ENCODE data around the gene SLC49A3.
"Not testable (repeated sequence)": the region's sequence is repeated elsewhere in the genome, so short reads cannot be mapped to it uniquely, and the experiment has no call there.

SLC49A3 gene

DNA sequence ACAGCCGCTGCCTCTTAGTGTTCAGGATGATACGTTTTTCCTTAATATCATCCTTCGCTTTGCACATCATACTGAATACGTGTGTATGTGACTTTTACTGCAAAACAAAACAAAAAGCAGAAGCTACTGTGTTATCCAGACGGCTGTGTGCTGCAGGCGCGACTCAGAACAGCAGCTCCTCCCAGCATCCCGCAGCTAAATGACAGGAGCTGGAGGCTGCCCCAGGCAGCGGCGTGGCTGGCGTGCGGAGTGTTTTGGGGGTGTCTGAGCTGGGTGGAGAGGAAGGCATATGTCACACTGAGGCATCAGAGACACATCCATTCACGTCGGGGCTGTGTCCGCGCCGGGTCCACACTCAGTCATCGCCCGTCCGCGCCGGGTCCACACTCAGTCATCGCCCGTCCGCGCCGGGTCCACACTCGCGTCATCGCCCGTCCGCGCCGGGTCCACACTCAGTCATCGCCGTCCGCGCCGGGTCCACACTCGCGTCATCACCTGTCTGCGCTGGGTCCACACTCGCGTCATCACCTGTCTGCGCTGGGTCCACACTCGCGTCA is 33.3 kb upstream of the SLC49A3 start:
- no peak for DNase-seq (ENCODE audit: low spot score)

DNA sequence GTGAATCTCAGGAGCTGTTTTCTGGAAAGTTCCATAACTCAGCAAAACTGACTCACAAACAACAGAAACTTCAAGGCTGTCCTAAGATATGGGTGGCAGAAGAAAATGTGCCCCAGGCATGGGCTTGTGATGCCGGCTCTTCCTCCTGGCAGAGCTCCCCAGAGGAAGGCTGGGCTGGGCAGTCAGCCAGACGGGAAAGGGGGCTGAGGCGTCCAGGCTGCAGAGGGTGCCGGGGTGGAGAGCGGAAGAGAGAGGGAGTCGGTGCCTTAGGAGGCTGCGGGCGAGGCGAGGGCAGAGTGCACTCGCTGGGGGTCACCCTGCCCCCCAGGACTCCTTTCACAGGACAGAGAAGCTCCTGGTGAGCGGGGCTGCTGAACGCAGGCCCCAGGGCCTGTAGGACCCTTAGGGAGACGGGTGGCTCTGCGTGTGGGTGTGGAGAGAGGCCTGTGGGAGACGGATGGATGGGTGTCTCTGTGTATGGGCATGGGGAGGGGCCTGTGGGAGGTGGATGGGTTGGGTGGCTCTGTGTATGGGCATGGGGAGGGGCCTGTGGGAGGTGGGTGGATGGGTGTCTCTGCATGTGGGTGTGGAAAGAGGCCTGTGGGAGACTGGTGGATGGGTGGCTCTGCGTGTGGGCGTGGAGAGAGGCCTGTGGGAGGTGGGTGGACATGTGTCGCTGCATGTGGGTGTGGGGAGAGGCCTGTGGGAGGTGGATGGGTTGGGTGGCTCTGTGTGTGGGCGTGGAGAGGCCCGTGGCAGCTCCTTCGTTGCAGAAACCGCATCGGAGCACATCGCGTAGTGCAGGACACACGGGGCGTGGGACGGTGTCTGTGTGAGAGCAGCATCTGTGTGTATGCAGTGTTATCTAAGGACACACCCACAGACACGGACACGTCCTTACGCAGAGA is 32.6 kb upstream of the SLC49A3 start:
- DNase-seq (ENCODE audit: low spot score) = no peak

DNA sequence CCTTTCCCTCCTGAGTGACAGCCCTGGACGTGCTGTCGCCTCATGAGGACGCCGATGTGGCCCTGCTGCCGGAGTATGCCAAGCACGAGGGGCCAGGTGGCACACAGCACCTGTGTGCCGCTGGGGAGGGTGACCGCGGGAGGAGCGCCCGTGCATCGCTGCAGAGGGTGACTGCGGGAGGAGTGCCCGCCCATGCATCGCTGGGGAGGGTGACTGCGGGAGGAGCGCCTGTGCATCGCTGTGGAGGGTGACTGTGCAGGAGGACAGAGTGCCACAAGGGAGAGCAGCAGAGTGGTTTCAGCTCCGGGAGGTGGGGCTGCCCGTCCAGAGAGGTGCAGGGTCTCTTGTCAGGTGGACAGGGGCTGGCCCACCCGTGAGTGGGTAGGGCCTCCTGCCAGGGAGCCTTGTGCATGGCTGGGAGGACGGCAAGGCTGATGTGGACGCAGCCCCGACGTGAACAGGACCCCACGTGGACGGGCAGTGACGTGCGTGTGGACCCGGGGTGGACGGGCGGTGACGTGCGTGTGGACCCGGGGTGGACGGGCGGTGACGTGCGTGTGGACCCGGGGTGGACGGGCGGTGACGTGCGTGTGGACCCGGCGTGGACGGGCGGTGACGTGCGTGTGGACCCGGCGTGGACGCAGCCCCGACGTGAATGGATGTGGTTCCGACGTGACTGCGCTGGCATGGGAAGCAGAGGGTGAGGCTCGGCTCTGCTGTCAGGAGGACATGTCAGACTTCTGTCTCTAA is 31.3 kb upstream of the SLC49A3 start:
- DNase-seq (ENCODE audit: low spot score) = no peak

DNA sequence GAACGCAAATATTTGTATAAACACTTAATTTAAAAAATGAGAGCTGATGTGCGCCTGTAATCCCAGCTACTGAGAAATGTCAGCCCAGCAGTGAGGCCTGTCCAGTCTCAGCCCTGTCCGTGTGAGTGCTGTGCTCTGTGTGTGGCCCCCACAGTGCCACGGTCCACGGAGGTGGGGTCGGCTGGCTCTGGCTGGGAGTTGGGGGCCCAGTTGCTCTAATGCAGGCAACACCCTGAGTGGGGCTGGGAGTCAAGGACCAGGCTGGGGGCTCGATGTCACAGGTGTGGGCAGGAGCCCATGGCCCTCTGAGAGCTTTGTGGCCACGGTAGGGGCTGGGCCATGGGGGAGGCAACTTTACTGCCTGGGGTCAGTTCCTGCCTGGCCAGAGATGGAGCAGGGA is 29.5 kb upstream of the SLC49A3 start:
- no peak for DNase-seq (ENCODE audit: low spot score)

DNA sequence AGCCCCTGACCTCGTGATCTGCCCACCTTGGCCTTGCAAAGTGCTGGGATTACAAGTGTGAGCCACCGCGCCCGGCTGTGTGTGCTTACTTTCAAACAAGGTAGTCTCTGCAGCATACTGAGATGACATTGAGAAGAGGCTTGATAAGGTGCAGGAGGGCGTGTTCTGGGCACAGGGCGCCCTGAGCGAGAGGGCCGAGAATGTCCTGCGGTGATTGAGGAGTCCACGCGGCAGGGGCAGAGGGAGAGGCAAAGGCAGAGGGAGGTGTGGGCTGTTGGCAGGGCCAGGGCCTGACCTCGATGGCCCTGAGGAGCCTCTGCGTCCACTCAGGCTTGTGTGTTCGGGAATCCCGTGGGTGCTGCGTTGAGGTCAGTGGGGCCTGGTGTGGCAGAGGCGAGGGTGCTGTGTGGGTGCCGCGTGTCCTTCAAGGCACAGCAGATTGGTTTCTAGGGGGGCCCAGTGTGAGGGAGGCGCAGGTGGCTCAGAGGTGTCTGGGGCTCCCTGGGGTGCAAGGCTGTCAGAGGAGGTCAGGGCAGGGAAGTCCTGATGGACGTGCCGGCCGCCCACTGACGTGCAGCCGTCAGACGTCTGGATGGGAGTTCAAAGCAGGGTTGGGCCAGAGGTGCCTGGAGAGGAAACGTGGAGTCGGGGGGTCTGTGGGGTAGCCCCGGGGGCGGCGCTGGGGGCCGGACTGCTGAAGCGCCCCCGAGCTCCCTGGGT is 28.8 kb upstream of the SLC49A3 start:
- no peak for DNase-seq (ENCODE audit: low spot score)

DNA sequence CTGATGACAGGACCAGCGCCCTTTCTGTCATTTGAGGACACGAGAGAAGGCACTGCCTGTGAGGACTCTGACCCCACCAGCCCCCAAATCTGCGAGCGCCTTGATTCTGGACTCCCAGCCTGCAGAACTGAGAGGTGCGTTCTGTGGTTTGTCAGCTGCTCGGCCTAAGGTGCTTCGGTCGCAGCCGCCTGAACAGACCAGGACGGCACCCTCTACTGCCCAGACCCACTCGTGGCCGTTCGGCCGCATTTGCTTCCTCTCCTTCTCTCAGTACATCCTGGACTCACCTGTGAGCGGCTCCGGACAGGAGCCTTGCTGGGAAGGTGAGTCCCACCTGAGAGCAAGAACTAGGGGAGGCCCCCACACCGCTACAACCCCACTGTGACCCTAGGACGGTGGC is 25.1 kb upstream of the SLC49A3 start:
- no peak for DNase-seq (ENCODE audit: low spot score)

DNA sequence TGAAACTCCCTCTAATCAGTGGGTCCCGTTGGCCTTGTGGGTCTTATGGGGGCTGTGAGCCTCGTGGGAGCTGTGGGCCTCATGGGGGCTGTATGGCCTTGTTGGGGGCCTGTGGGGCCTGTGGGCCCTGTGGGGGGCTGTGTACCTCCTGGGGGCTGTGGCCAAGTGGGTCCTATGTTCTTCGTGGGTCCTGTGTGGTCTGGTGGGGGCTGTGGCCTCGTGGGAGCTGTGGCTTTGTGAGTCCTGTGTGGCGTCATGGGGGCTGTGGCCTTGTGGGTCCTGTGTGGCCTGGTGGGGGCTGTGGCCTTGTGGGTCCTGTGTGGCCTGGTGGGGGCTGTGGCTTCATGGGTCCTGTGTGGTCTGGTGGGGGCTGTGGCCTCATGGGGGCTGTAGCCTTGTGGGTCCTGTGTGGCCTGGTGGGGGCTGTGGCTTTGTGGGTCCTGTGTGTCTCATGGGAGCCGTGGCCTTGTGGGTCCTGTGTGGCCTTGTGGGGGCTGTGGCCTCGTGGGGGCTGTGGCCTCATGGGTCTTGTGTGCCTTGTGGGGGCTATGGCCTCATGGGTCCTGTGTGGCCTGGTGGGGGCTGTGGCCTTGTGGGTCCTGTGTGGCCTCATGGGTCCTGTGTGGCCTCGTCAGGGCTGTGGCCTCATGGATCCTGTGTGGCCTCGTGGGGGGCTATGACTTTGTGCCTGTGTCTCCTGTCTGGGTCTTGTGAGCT is 24.1 kb upstream of the SLC49A3 start:
- DNase-seq (ENCODE audit: low spot score) = no peak

DNA sequence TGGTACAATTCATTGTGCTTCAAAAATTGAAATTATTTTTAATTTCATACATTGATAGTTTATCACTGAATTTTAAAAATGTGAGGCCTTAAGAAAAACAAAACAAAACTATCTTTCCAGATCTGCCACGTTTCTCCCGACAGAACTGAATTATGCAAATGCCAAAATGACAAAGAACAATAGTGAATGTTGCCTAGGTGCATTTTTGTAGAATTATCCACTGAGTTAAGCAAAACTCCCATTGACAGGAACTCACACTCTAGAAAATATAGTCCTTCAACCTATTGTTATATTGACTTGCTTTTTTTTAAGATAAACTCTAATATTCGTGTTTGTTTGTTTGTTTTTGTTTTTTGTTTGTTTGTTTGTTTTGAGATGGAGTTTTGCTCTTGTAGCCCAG is 23.1 kb upstream of the SLC49A3 start:
- no peak for DNase-seq (ENCODE audit: low spot score)

DNA sequence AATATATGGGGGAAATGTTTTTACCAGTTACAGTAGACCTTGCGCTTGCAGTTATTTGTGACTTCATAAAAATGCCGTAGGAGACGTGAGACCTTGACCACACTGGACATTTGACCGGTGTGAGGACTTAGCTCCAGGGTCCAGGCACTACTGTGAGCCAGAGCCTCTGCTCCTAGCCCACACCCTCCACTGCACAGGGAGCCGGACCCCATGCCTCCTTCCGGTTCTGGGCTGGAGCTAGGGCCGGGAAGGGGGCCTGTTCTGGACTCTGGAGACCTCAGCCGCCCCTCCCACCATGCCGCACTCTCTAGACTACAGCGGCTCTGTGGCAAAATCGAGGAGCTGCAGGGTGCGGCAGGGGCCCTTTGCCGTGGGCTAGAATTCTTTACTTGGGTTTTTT is 22.0 kb upstream of the SLC49A3 start:
- no peak for DNase-seq (ENCODE audit: low spot score)

DNA sequence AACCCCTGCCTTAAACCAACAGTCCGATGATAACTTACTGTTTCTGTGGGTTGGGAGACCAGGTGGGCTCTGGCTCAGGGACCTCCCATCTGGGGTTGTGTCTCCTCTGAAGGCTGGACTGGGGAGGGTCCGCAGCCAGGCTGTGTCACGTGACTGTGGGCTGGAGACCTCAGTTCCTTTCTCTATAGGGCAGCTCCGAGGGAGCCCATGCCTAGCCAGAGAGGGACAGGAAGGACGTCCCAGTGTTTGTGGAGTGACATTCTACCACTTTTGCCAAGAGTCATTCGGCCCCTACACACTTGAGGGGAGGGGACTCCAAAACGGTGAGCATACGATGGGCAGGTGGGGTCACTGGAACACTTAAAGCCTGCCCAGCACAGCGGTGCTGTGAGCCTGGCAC is 21.2 kb upstream of the SLC49A3 start:
- DNase-seq (ENCODE audit: low spot score) = no peak

DNA sequence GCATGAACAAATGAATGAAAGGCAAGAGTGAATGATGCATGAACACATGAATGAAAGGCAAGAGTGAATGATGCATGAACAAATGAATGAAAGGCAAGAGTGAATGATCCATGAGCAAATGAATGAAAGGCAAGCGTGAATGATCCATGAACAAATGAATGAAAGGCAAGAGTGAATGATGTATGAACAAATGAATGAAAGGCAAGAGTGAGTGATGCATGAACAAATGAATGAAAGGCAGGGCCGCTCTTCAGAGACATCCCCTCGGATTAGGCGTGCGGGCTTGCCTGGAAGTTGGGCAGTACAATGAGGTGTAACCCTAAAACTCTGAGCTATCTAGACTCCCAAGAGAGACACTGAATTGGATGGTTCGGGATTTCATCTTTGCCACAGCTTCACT is 20.4 kb upstream of the SLC49A3 start:
- no peak for DNase-seq (ENCODE audit: low spot score)

DNA sequence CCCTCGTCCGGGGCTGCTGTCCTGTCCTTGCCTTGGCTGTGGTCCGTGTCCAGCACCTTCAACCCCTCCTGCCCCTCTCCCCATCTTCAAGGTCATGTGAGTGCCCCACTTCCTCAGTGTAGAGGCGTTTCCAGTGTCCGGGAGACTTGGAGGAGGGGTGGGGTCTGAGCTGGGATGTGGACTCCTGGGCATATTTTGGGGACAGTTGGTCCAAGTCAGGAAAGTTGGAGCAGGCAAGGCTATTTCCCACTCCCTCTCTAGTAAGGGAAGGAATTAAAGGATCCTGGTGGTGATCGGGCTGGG is 19.6 kb upstream of the SLC49A3 start:
- DNase-seq (ENCODE audit: low spot score) = no peak

DNA sequence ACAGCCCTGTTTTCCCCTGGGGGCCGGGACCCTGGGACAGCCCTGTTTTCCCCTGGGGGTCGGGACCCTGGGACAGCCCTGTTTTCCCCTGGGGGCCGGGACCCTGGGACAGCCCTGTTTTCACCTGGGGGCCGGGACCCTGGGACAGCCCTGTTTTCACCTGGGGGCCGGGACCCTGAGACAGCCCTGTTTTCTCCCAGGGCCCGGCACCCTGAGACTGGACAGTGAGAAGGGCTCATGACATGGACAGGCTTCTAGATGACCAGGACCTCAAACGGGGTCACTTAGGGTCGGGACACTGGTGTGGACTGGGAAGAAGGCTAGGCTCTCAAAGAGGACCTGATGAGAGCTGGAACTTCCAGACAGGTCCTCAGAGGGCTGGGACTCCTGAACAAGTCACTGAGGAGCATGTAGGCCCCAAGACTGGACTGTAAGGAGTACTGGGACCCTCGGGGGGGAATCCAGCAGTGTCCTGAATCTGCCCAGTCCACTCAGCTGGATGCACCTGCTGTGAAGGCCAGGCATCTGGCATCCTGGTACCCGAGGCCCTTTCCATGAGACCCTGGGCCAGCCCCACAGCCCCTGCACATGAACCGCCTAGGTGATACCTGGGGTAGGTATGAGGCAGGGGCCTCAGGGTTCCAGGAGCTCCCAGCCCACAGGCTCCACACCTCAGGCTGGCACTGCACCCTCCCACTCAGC is 19.1 kb upstream of the SLC49A3 start:
- no peak for DNase-seq (ENCODE audit: low spot score)

DNA sequence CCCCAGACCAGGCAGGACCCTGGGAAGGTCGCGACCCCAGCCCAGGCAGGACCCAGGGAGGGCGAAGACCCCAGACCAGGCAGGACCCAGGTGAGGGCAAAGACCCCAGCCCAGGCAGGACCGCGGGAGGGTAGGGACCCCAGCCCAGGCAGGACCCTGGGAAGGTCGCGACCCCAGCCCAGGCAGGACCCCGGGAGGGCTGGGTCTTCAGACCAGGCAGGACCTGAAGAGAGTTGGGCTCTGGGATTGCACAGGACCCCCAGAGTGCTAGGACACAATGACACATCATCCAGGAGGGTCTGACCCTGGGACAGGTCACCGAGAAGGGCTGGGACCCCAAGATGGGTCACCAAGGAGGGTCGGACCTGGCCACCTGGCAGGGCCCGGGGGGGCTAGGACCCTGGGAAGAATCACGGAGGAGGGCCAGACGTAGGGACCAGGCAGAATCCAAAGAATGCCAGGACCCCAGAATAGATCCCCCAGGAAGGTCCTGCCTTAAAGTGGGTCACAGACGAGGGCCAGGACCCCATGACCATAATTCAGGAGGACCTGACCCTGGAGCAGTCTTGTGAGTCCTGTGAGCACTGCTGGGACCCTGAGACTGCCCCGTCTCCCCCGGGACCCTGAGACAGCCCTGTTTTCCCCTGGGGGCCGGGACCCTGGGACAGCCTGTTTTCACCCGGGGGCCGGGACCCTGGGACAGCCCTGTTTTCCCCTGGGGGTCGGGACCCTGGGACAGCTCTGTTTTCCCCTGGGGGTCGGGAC is 18.1 kb upstream of the SLC49A3 start:
- DNase-seq (ENCODE audit: low spot score) = no peak

DNA sequence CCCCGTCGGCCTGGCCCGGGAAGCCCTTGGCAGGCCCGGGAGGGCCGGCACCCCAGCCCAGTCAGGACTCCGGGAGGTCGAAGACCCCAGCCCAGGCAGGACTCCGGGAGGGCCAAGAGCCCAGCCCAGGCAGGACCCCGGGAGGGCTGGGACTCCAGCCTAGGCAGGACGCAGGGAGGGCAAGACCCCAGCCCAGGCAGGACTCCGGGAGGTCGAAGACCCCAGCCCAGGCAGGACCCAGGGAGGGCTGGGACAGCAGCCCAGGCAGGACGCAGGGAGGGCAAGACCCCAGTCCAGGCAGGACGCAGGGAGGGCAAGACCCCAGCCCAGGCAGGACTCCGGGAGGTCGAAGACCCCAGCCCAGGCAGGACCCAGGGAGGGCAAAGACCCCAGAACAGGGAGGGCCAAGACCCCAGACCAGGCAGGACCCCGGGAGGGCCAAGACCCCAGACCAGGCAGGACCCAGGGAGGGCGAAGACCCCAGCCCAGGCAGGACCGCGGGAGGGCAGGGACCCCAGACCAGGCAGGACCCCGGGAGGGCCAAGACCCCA is 17.2 kb upstream of the SLC49A3 start:
- DNase-seq (ENCODE audit: low spot score) = not testable (repeated sequence)

DNA sequence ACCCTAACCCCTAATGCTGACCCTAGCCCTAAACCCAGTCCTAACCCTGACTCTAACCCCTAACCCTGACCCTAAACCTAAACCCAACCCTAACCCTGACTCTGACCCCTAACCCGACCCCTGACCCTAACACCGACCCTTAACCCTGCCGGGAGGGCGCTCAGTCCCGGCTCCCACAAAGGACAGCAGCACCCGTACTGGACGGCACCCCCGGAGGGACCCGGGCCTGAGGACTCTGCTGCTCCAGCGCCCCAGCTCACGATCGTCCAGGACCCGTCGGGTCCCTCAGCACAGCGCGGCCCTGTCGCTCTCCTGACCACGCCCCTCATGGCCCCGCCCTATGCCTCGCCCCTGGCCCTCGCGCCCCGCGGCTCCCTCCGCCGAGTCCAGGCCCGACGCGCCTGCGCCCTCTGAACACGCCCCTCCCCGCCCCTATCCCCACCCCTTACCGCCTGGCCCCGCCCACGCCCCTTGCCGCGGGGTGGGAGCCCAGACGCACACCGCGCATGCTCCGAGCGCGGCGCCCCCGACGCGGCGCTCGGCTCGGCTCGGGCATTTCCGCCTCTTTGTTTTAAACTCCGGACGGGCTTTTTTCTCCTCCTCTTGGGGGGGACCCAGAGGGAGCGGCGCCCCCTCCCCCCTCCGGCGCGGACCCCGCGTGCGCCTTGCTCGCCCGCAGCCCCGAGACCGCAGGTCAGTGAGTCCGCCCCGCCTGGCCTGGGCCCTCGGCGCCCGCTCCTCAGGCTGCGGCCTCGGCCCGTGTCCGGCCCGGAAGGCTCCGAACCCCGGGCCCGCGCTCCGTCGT is 16.5 kb upstream of the SLC49A3 start, which contains the start of gene PCGF3:
PCGF3 (plus strand) TSS at position 555 of the 805 bp plus-strand sequence. CDS start 27,849 bp downstream, outside the sequence.
- DNase-seq (ENCODE audit: low spot score) = peak; percentile 100

DNA sequence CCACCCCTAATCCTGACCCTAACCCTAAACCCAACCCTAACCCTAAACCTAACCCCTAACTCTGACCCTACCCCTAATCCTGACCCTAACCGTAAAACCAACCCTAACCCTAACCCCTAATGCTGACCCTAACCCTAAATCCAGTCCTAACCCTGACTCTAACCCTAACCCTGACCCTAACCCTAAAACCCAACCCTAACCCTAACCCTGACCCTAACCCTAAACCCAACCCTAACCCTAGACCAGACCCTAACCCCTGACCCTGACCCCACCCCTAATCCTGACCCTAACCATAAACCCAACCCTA is 16.0 kb upstream of the SLC49A3 start:
- no peak for DNase-seq (ENCODE audit: low spot score)

DNA sequence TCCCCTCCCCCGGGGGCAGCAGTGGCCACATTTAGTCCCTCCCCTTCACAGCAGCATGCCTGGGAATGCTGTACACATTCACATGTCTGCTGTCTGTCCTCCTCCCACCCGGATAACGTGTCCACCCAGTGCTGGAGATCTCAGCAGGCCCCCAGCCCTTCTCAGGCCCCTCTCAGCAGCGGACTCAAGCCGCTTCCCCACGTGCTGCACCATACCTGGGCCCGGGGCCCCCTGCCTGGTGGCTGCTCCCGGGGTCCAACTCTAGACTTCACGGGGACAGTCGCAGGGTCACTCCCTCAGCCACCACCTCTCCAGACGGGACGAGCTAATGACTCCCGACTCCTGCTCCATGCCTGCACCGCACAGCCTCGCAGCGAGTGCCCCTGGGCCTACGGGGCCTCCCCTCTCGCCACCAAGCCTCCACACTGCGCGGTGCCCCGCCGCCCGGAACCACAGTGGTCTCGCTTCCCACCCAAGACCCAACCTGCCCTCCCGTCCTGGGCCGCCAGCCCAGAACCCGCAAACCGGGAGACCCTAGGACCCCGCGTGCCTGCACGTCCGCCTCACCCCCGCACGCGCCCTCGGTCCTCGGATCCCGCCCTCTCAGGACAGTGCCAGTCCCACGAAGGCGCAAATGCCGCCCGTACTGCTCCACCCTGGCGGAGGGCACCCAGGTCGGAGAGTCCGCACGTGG is 15.4 kb upstream of the SLC49A3 start:
- no peak for DNase-seq (ENCODE audit: low spot score)

Data from germinal center (tissue), 1 donor.